SK-N-SH (cell line): ENCODE data around the gene KRTAP12-1.

ENCODE experiments used
- EZH2phosphoT487 ChIP-seq: fragments of 200-600 bp; sonication (generic); IDR thresholded peaks from 2 replicates; pipeline ENCODE4 v1.6.1; 2017; ENCODE audit warnings: low read depth, mixed run types, mild to moderate bottlenecking, antibody characterized with exemption, moderate library complexity, borderline replicate concordance
- GABPA ChIP-seq: IDR thresholded peaks from 2 replicates; pipeline ENCODE4 v1.4.0; 2012; ENCODE audit warnings: low read depth, mild to moderate bottlenecking
- MAX ChIP-seq: IDR thresholded peaks from 2 replicates; pipeline ENCODE4 v1.4.0; 2012; ENCODE audit warnings: low read depth
- MXI1 ChIP-seq: IDR thresholded peaks from 2 replicates; pipeline ENCODE4 v1.6.1; 2012; ENCODE audit warnings: mild to moderate bottlenecking, low read depth, low read length, improper control_type of control experiment
- PBX3 ChIP-seq: IDR thresholded peaks from 2 replicates; pipeline ENCODE4; 2012
- POLR2AphosphoS5 ChIP-seq: IDR thresholded peaks from 2 replicates; pipeline ENCODE4 v1.6.1; 2012; ENCODE audit warnings: low read depth, low read length
- RAD21 ChIP-seq: IDR thresholded peaks from 2 replicates; pipeline ENCODE4 v1.6.1; 2012; ENCODE audit warnings: mild to moderate bottlenecking, low read length
- RFX5 ChIP-seq: IDR thresholded peaks from 2 replicates; pipeline ENCODE4 v1.6.1; 2012; ENCODE audit warnings: mild to moderate bottlenecking, improper control_type of control experiment, low read length
- RXRA ChIP-seq: IDR thresholded peaks from 2 replicates; pipeline ENCODE4 v1.4.0; 2012; ENCODE audit warnings: low read depth, mild to moderate bottlenecking, borderline replicate concordance
- SMC3 ChIP-seq: IDR thresholded peaks from 2 replicates; pipeline ENCODE4 v1.6.1; 2012; ENCODE audit warnings: low read depth, low read length, improper control_type of control experiment
- USF2 ChIP-seq: fragments of 150-350 bp; IDR thresholded peaks from 2 replicates; pipeline ENCODE4 v1.6.1; 2017; ENCODE audit warnings: antibody characterized with exemption, low read length, low read depth, borderline replicate concordance
- YY1 ChIP-seq: IDR thresholded peaks from 2 replicates; pipeline ENCODE4 v1.4.0; 2012; ENCODE audit warnings: low read depth, mild to moderate bottlenecking
- TF ChIP-seq, protein P1 (sequence below): fragments of 200-600 bp; sonication (generic); IDR thresholded peaks from 2 replicates; pipeline ENCODE4 v1.6.1; 2017; ENCODE audit warnings: antibody characterized with exemption, mild to moderate bottlenecking, moderate library complexity

- TF ChIP-seq PBX3 (no peak), POLR2AphosphoS5 (no peak), RAD21 (no peak), GABPA (no peak), RXRA (no peak), MXI1 (no peak), EZH2phosphoT487 (no peak), SMC3 (no peak), RFX5 (no peak), MAX (no peak), YY1 (no peak), USF2 (no peak)
- TF ChIP-seq, protein P1, sequence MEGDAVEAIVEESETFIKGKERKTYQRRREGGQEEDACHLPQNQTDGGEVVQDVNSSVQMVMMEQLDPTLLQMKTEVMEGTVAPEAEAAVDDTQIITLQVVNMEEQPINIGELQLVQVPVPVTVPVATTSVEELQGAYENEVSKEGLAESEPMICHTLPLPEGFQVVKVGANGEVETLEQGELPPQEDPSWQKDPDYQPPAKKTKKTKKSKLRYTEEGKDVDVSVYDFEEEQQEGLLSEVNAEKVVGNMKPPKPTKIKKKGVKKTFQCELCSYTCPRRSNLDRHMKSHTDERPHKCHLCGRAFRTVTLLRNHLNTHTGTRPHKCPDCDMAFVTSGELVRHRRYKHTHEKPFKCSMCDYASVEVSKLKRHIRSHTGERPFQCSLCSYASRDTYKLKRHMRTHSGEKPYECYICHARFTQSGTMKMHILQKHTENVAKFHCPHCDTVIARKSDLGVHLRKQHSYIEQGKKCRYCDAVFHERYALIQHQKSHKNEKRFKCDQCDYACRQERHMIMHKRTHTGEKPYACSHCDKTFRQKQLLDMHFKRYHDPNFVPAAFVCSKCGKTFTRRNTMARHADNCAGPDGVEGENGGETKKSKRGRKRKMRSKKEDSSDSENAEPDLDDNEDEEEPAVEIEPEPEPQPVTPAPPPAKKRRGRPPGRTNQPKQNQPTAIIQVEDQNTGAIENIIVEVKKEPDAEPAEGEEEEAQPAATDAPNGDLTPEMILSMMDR, result no peak
Observed at GRCh38 chr21:44713846-44714245, 31.9 kb upstream of the KRTAP12-1 start.
